GM12878 (cell line): ENCODE data around the gene GMDS. TPM values are rescaled to one million over a fixed set of nuclear protein-coding genes. Genes with fewer than 3 reads are reported as not detected.

Experiments
- ATAC-seq: fragments of 200-7000 bp; cut with Tn5 transposase; 3 replicates; pipeline ENCODE4 v1.9.1; 2020; ENCODE audit warnings: mild to moderate bottlenecking, moderate library complexity
- BruUV-seq: library from RNA; stranded (reverse); fragments of 400-500 nt; replicated peaks from 2 replicates; lab custom pipeline; 2021; lab: Mats Ljungman, UMichigan
- CTCF ChIA-PET: fragments of 300-600 bp; sonication (Branson Sonifier 250); formaldehyde crosslinking; extraction: SDS; loops from one replicate; lab custom pipeline; 2021; ENCODE audit warnings: inconsistent platforms; lab: Yijun Ruan, JAX
- POLR2A ChIA-PET: fragments of 350-600 bp; formaldehyde crosslinking; extraction: SDS; loops from one replicate; lab custom pipeline; 2021; ENCODE audit warnings: inconsistent platforms; lab: Charles Lee
- RAD21 ChIA-PET: fragments of 300-600 bp; sonication (Branson Sonifier 250); formaldehyde crosslinking; loops from one replicate; lab custom pipeline; 2023; ENCODE audit warnings: antibody characterized with exemption; ENCODE audit not compliant: unreplicated experiment; lab: Charles Lee
- SMC1A ChIA-PET: fragments of 300-600 bp; sonication (Branson Sonifier 250); formaldehyde crosslinking; loops from one replicate; lab custom pipeline; 2023; ENCODE audit not compliant: unreplicated experiment, uncharacterized antibody; lab: Charles Lee
- DNase-seq: peaks from one replicate; pipeline ENCODE4 v3.0.0-alpha.2; 2011; ENCODE audit warnings: low read depth, low spot score
- FAIRE-seq: peaks from 3 replicates; lab custom pipeline; 2011; peaks lifted over from hg19 to GRCh38; lab: Jason Lieb, UNC
- H2AFZ ChIP-seq: 2 replicates; pipeline ENCODE4 v1.6.0; 2011; ENCODE audit warnings: low read depth, low read length, control low read depth; ENCODE audit not compliant: control insufficient read depth
- H3K27ac ChIP-seq: 2 replicates; pipeline ENCODE4 v1.5.1; 2011; ENCODE audit warnings: control low read depth; ENCODE audit not compliant: control insufficient read depth, insufficient read depth
- H3K27me3 ChIP-seq, 2 experiments: replicated peaks in 1 of 2; 2 replicates each; pipeline versions ENCODE4 v1.6.0 to v1.6.1; 2011; ENCODE audit warnings: low read length in 1 of 2; ENCODE audit not compliant: control insufficient read depth in 2 of 2, insufficient read depth in 2 of 2
- H3K36me3 ChIP-seq, 2 experiments: 2 replicates each; pipeline ENCODE4 v1.5.1; 2011; ENCODE audit warnings: low read length in 1 of 2; ENCODE audit not compliant: control insufficient read depth in 2 of 2, insufficient read depth in 2 of 2
- H3K4me1 ChIP-seq: 2 replicates; pipeline ENCODE4 v1.6.1; 2011; ENCODE audit warnings: mild to moderate bottlenecking, low read length, moderate library complexity, mixed read lengths; ENCODE audit not compliant: control insufficient read depth, insufficient read depth
- H3K4me2 ChIP-seq: 2 replicates; pipeline ENCODE4 v1.6.0; 2011; ENCODE audit warnings: control low read depth; ENCODE audit not compliant: control insufficient read depth, insufficient read depth
- H3K4me3 ChIP-seq: fragments of 200-600 bp; sonication (generic); 2 replicates; pipeline ENCODE4 v1.5.1; 2016
- H3K79me2 ChIP-seq: 2 replicates; pipeline ENCODE4 v1.6.0; 2011; ENCODE audit warnings: low read length; ENCODE audit not compliant: control insufficient read depth, insufficient read depth
- H3K9ac ChIP-seq: 2 replicates; pipeline ENCODE4 v1.8.0; 2011; ENCODE audit warnings: low read length, control low read depth, mixed read lengths; ENCODE audit not compliant: control insufficient read depth, insufficient read depth
- H3K9me3 ChIP-seq: replicated peaks from 3 replicates; pipeline ENCODE4 v1.5.1; 2011; ENCODE audit warnings: mild to moderate bottlenecking, low read length; ENCODE audit not compliant: control insufficient read depth, insufficient read depth
- H4K20me1 ChIP-seq: 2 replicates; pipeline ENCODE4 v1.6.0; 2011; ENCODE audit not compliant: control insufficient read depth, insufficient read depth
- CBX5 ChIP-seq: sonication (generic); IDR thresholded peaks from 2 replicates; pipeline ENCODE4 v1.6.1; 2016; ENCODE audit warnings: low read depth, moderate library complexity, mild to moderate bottlenecking, inconsistent platforms
- DPF2 ChIP-seq: fragments of 450-650 bp; IDR thresholded peaks from 2 replicates; pipeline ENCODE4 v1.6.1; 2017; ENCODE audit warnings: mild to moderate bottlenecking
- FOXM1 ChIP-seq: IDR thresholded peaks from 2 replicates; pipeline ENCODE4 v1.6.1; 2012; ENCODE audit warnings: low read depth, mild to moderate bottlenecking, inconsistent platforms, low read length, moderate library complexity
- KDM1A ChIP-seq: fragments of 200-600 bp; sonication (generic); IDR thresholded peaks from 2 replicates; pipeline ENCODE4 v1.6.1; 2016; ENCODE audit warnings: borderline replicate concordance
- MEF2B ChIP-seq: fragments of 450-650 bp; IDR thresholded peaks from 2 replicates; pipeline ENCODE4 v1.6.1; 2018; ENCODE audit warnings: mild to moderate bottlenecking, moderate library complexity; ENCODE audit not compliant: partially characterized antibody, poor library complexity, severe bottlenecking
- PAX5 ChIP-seq: IDR thresholded peaks from 2 replicates; pipeline ENCODE4 v1.6.1; 2011; ENCODE audit warnings: low read depth, low read length, borderline replicate concordance
- POU2F2 ChIP-seq: IDR thresholded peaks from 3 replicates; pipeline ENCODE4 v1.6.1; 2011; ENCODE audit warnings: low read depth, mild to moderate bottlenecking, low read length, borderline replicate concordance
- RFX5 ChIP-seq: IDR thresholded peaks from 2 replicates; pipeline ENCODE4 v1.6.1; 2011; ENCODE audit warnings: low read depth, low read length, improper control_type of control experiment
- SIX5 ChIP-seq: IDR thresholded peaks from 2 replicates; pipeline ENCODE4 v1.6.1; 2011; ENCODE audit warnings: mild to moderate bottlenecking, low read depth, low read length, moderate library complexity; ENCODE audit not compliant: severe bottlenecking
- SUPT20H ChIP-seq: IDR thresholded peaks from 2 replicates; pipeline ENCODE4 v1.6.1; 2011; ENCODE audit warnings: low read depth, mild to moderate bottlenecking, low read length, moderate library complexity, borderline replicate concordance; ENCODE audit not compliant: control insufficient read depth
- ZNF24 ChIP-seq: fragments of 450-650 bp; IDR thresholded peaks from 2 replicates; pipeline ENCODE4 v1.6.1; 2017; ENCODE audit warnings: antibody characterized with exemption, mild to moderate bottlenecking
- WGBS: methylation state at CpG from one replicate; pipeline ENCODE4 v1.1.6; 2016; ENCODE audit warnings: low lambda C conversion rate; ENCODE audit not compliant: insufficient replicate concordance, insufficient coverage; ENCODE audit errors: missing lambda C conversion rate; 5-methylcytosine and 5-hydroxymethylcytosine counted together
- in situ Hi-C: fragments of 300-500 bp; cut with MboI; formaldehyde crosslinking; loops from 9 replicates; pipeline ENCODE4 v1.14.3; 2018; ENCODE audit warnings: mixed read lengths
- intact Hi-C: fragments of 100-400 bp; cut with micrococcal nuclease; formaldehyde crosslinking; loops from one replicate; pipeline ENCODE4 v1.14.2; 2022; ENCODE audit not compliant: unreplicated experiment
- polyA plus RNA-seq, 11 experiments: library from polyadenylated mRNA; depleted of rRNA in 4 of 11; unstranded in 6 of 11; stranded (reverse) in 5 of 11; fragments of >200 nt; fragmentation: Nextera tagmentation in 4 of 11; fragmentation: Illumina TruSeq in 1 of 11; extraction: Ambion mirVana in 4 of 11; extraction: Trizol in 1 of 11; gene quantifications; 1 replicate in 1 of 11; 2 replicates in 10 of 11; pipeline versions ENCODE4 v1.2.1 to v1.2.3, GENCODE V29; 2011 to 2016; ENCODE audit warnings: inconsistent platforms in 2 of 11, missing spikeins in 2 of 11, low read depth in 1 of 11
- total RNA-seq, 4 experiments: library from RNA; depleted of rRNA in 3 of 4; stranded (reverse); fragments of >200 nt in 3 of 4; fragmentation: Illumina TruSeq in 1 of 4; extraction: Trizol in 1 of 4; gene quantifications; 2 replicates each; pipeline versions ENCODE4 v1.2.1 to v1.2.3, GENCODE V29; 2013 to 2021
- TF ChIP-seq, protein P1 (sequence below): fragments of 150-350 bp; IDR thresholded peaks from 2 replicates; pipeline ENCODE4 v1.6.1; 2016; ENCODE audit warnings: low read depth, low read length
- TF ChIP-seq, protein P2 (sequence below): fragments of 450-650 bp; IDR thresholded peaks from 2 replicates; pipeline ENCODE4 v1.6.1; 2016; ENCODE audit warnings: mild to moderate bottlenecking
- TF ChIP-seq, protein P3 (sequence below): fragments of 450-650 bp; formaldehyde crosslinking; IDR thresholded peaks from 2 replicates; pipeline ENCODE4 v1.4.0; 2022; ENCODE audit warnings: mild to moderate bottlenecking, moderate library complexity

The GMDS gene
- total and polyA plus RNA-seq, 10 of the 15 experiments (the other 5 are each of a cell fraction or from before 2014, with no cell fraction given) = 0.61 to 53.8 (median 29.3) TPM

DNA sequence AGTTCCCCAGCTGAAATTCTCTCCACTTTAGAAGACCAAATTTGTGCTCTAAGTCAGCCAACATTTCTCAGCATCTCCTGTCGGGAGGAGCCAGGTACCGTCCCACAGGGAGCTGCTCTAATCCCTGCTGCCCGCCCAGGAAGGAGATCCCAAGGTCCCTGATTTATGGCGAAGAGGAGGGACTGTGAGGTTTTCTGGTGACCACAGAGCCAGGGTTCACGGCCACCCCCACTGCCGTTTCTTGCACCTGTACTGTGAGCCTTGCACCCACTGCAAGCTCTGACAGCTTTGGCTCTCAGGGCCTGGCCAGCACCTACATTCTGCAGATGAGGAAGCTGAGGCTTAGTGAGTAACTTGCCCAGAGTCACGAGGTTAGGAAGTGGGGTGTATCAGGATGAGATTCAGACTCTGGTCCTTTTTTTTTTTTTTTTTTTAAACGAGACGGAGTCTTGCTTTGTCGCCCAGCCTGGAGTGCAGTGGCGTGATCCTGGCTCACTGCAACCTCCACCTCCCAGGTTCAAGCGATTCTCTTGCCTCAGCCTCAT lies 600.8 kb downstream of the GMDS start (continued):
- TF ChIP-seq, protein P1, sequence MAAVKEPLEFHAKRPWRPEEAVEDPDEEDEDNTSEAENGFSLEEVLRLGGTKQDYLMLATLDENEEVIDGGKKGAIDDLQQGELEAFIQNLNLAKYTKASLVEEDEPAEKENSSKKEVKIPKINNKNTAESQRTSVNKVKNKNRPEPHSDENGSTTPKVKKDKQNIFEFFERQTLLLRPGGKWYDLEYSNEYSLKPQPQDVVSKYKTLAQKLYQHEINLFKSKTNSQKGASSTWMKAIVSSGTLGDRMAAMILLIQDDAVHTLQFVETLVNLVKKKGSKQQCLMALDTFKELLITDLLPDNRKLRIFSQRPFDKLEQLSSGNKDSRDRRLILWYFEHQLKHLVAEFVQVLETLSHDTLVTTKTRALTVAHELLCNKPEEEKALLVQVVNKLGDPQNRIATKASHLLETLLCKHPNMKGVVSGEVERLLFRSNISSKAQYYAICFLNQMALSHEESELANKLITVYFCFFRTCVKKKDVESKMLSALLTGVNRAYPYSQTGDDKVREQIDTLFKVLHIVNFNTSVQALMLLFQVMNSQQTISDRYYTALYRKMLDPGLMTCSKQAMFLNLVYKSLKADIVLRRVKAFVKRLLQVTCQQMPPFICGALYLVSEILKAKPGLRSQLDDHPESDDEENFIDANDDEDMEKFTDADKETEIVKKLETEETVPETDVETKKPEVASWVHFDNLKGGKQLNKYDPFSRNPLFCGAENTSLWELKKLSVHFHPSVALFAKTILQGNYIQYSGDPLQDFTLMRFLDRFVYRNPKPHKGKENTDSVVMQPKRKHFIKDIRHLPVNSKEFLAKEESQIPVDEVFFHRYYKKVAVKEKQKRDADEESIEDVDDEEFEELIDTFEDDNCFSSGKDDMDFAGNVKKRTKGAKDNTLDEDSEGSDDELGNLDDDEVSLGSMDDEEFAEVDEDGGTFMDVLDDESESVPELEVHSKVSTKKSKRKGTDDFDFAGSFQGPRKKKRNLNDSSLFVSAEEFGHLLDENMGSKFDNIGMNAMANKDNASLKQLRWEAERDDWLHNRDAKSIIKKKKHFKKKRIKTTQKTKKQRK = no peak
- no peak for TF ChIP-seq ZNF24
- TF ChIP-seq, protein P2, sequence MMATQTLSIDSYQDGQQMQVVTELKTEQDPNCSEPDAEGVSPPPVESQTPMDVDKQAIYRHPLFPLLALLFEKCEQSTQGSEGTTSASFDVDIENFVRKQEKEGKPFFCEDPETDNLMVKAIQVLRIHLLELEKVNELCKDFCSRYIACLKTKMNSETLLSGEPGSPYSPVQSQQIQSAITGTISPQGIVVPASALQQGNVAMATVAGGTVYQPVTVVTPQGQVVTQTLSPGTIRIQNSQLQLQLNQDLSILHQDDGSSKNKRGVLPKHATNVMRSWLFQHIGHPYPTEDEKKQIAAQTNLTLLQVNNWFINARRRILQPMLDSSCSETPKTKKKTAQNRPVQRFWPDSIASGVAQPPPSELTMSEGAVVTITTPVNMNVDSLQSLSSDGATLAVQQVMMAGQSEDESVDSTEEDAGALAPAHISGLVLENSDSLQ = no peak
- TF ChIP-seq, all 136 proteins: peak for 0

DNA sequence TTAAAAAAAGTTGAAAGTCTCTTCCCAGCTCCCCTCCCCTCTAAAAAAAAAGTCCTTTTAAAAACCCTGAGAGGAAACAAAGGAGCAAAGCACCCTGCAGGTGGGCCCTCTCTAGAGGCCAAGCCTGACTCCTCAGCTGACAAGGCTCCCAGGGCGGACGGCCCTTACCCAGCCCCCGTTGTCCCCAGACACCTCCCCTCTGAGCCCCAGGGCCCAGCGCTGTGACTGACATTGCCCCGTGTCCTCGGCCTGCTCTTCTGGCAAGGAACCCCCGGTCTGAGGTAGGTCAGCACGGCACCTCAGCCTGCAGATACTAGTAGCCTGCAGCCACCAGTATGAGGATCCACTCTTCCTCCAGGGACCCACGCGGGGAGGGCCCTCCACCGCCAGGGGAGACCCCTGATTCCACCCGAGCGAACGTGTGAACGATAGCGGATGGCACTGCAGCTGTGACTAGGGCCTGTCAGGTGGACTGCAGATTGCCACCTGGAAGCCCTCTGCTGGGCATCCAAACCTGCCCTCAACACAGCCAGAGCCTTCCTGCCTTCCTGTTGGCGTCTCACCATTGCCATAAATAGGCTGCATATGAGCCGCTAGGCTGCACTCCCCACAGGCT lies 601.5 kb downstream of the GMDS start:
- no peak overlapping the region for H3K4me2 ChIP-seq
- no peaks in the 10 kb centered on the region for H3K27me3 ChIP-seq
- no peaks in the 10 kb centered on the region for H3K36me3 ChIP-seq
- FAIRE-seq (no peak), ATAC-seq (no peak), DNase-seq (no peak)
- H3K9me3 ChIP-seq = no peaks in the 10 kb centered on the region
- no peaks in the 10 kb centered on the region for H3K79me2 ChIP-seq
- ChIA-PET RAD21 (no interaction called here), SMC1A (no interaction called here), CTCF (interaction anchor here (0.6 kb wide), 1 partner anchor 16 kb away, joined by 3 read pairs; no protein-coding TSS in a partner anchor), POLR2A (no interaction called here)
- no peak overlapping the region for H3K27ac ChIP-seq
- no peak overlapping the region for H3K9ac ChIP-seq
- intact Hi-C loops (no loop called here), in situ Hi-C loops (no loop called here)
- 82% methylated on average over 18 of the region's 18 CpGs for WGBS
- no TSS peak for BruUV-seq
- H3K4me3 ChIP-seq = no peak overlapping the region
- H3K4me1 ChIP-seq = no peaks in the 10 kb centered on the region
- no peaks in the 10 kb centered on the region for H4K20me1 ChIP-seq
- no peak overlapping the region for H2AFZ ChIP-seq
- no peak for TF ChIP-seq FOXM1
- no peak for TF ChIP-seq MEF2B
- TF ChIP-seq, protein P3, sequence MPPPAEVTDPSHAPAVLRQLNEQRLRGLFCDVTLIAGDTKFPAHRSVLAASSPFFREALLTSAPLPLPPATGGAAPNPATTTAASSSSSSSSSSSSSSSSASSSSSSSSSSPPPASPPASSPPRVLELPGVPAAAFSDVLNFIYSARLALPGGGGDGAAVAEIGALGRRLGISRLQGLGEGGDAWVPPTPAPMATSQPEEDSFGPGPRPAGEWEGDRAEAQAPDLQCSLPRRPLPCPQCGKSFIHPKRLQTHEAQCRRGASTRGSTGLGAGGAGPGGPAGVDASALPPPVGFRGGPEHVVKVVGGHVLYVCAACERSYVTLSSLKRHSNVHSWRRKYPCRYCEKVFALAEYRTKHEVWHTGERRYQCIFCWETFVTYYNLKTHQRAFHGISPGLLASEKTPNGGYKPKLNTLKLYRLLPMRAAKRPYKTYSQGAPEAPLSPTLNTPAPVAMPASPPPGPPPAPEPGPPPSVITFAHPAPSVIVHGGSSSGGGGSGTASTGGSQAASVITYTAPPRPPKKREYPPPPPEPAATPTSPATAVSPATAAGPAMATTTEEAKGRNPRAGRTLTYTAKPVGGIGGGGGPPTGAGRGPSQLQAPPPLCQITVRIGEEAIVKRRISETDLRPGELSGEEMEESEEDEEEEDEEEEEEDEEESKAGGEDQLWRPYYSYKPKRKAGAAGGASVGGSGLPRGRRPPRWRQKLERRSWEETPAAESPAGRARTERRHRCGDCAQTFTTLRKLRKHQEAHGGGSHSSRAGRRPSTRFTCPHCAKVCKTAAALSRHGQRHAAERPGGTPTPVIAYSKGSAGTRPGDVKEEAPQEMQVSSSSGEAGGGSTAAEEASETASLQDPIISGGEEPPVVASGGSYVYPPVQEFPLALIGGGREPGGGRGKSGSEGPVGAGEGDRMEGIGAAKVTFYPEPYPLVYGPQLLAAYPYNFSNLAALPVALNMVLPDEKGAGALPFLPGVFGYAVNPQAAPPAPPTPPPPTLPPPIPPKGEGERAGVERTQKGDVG (CRISPR knock-in tag) = no peak
- no peak for TF ChIP-seq SUPT20H
- TF ChIP-seq CBX5 = no peak
- TF ChIP-seq DPF2 = no peak
- no peak for TF ChIP-seq POU2F2
- TF ChIP-seq SIX5 = no peak
- TF ChIP-seq PAX5 = no peak
- TF ChIP-seq KDM1A = no peak
- TF ChIP-seq RFX5 = no peak
